TTC549 (cell line): ENCODE measurements around the gene EVX2.

ENCODE experiments used
- FAIRE-seq: peaks from 2 replicates; lab custom pipeline; 2012; peaks lifted over from hg19 to GRCh38; lab: Jason Lieb, UNC

EVX2 gene

GRCh38 chr2:176083796-176084261 lies at the start of gene EVX2:
EVX2 (minus strand) TSS chr2:176083962; CDS start chr2:176083776, 186 bp downstream.
- FAIRE-seq: no peak

- no peak for FAIRE-seq
Measured at GRCh38 chr2:176133389-176133788, 49.6 kb upstream of the EVX2 start.

GRCh38 chr2:176132205-176133171 lies 48.7 kb upstream of the EVX2 start:
- FAIRE-seq: peak; percentile 73

GRCh38 chr2:176131848-176132158 lies 48.0 kb upstream of the EVX2 start:
- peak; percentile 36 for FAIRE-seq

GRCh38 chr2:176130957-176131847 lies 47.4 kb upstream of the EVX2 start:
- FAIRE-seq: no peak

- peak; percentile 5 for FAIRE-seq
Measured at GRCh38 chr2:176130147-176130956, 46.6 kb upstream of the EVX2 start.

GRCh38 chr2:176129813-176130146 lies 46.0 kb upstream of the EVX2 start:
- no peak for FAIRE-seq

- FAIRE-seq: no peak
Measured at GRCh38 chr2:176128982-176129796, 45.4 kb upstream of the EVX2 start, which contains the start of gene HOXD8. HOXD8 (plus strand) TSS chr2:176129705; CDS start chr2:176130367, 662 bp downstream.

GRCh38 chr2:176128172-176128981 lies 44.6 kb upstream of the EVX2 start:
- no peak for FAIRE-seq

GRCh38 chr2:176127774-176128072 lies 44.0 kb upstream of the EVX2 start:
- FAIRE-seq: no peak

- FAIRE-seq: peak; percentile 94
Measured at GRCh38 chr2:176126929-176127773, 43.4 kb upstream of the EVX2 start.

GRCh38 chr2:176125772-176126054 lies 42.0 kb upstream of the EVX2 start:
- no peak for FAIRE-seq

- no peak for FAIRE-seq
Measured at GRCh38 chr2:176124947-176125771, 41.4 kb upstream of the EVX2 start.

- no peak for FAIRE-seq
Measured at GRCh38 chr2:176124110-176124946, 40.6 kb upstream of the EVX2 start.

- FAIRE-seq: no peak
Measured at GRCh38 chr2:176123411-176124109, 39.8 kb upstream of the EVX2 start.

GRCh38 chr2:176122683-176123410 lies 39.1 kb upstream of the EVX2 start, which contains the start of gene HOXD9:
HOXD9 (plus strand) TSS chr2:176122719; CDS start chr2:176122769, 50 bp downstream.
- FAIRE-seq: no peak
